ENCODE data around the gene TRIO.

The TRIO gene

DNA sequence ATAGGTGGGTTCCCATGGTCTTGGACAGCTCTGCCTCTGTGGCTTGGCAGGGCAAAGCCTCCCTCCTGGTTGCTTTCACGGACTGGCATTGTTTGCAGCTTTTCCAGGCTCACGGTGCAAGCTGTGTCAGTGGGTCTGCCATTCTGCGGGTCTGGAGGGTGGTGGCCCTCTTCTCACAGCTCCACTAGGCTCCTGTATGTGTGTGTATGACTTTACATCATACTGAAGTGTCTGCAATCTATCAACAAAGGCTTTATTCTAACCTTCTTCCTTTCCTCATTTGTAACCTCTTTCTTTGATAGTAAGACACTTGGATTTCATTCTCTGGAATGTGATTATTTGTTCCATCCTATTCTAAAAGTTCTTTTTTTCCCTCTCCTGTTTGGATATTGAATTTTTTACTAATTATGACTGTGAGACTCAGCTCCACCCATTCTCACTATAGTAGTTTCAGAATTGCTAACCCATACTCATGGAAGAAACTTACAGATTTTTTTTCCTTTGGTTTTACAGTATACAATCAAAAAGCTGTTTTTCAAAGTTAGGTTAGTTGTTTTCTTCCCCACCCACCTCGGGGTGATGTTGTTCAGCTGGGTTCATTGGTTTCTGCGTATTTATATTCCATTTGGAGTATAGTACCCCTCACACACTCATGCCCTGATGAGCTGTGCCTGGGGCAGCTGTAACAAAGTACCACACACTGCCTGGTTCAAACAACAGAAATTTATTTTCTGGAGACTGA, 293.8 kb downstream of the TRIO start:
- in situ Hi-C loops (cut with HindIII; ENCODE audit: low sequenced_read_pairs): no loop called here
- no peak overlapping the region for H3K4me3 ChIP-seq (ENCODE audit: low read depth, low read length)
- TF ChIP-seq CTCF (IDR thresholded peaks at IDR 0.05; ENCODE audit: low read depth, low read length, missing control alignments): no peak
- DNase-seq (ENCODE audit: low read depth): no peak

- no peak overlapping the region for H3K4me3 ChIP-seq (ENCODE audit: low read depth, low read length)
- DNase-seq (ENCODE audit: low read depth): no peak
- TF ChIP-seq CTCF (IDR thresholded peaks at IDR 0.05; ENCODE audit: low read depth, low read length, missing control alignments): no peak
- in situ Hi-C loops (cut with HindIII; ENCODE audit: low sequenced_read_pairs): no loop called here
Measured at GRCh38 chr5:14438195-14438606, 295.1 kb downstream of the TRIO start.

DNA sequence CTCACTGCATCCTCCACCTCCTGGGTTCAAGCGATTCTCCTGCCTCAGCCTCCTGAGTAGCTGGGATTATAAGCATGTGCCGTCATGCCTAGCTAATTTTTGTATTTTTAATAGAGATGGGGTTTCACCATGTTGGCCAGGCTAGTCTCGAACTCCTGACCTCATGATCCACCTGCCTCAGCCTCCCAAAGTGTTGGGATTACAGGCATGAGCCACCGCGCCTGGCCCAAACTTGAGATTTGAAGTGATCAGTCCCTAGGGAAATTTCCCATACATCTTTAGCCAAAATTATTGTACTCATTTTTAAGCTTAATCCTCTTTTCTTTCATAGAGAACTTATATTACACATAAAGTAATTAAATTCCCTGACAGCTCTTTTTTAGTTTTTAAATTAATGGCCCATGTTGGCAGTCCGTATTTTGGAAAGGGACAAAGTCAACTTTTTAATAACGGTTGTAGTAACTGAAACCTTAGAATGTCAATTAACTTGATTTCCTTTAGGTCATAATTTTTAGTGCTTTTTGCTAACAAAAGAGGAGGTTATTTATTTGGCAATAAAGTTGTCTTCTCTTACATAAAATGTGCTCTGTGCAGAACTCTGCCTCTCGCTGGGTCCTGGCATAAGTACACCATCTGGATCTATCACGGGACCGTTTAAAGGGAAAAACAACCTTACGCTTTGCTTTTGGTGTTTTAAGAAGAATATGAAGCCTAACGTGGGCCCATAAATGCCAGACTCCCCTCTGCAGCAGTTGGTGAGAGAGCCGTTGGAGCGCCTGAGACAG, 296.1 kb downstream of the TRIO start:
- H3K4me3 ChIP-seq (ENCODE audit: low read depth, low read length): no peak overlapping the region
- in situ Hi-C loops (cut with HindIII; ENCODE audit: low sequenced_read_pairs): no loop called here
- no peak for DNase-seq (ENCODE audit: low read depth)
- TF ChIP-seq CTCF (IDR thresholded peaks at IDR 0.05; ENCODE audit: low read depth, low read length, missing control alignments): no peak

- no peak for DNase-seq (ENCODE audit: low read depth)
- no peak for TF ChIP-seq CTCF (IDR thresholded peaks at IDR 0.05; ENCODE audit: low read depth, low read length, missing control alignments)
- peak overlapping the region; percentile 45 for H3K4me3 ChIP-seq (ENCODE audit: low read depth, low read length)
- in situ Hi-C loops (cut with HindIII; ENCODE audit: low sequenced_read_pairs): no loop called here
Measured at GRCh38 chr5:14440223-14440581, 297.1 kb downstream of the TRIO start.

DNA sequence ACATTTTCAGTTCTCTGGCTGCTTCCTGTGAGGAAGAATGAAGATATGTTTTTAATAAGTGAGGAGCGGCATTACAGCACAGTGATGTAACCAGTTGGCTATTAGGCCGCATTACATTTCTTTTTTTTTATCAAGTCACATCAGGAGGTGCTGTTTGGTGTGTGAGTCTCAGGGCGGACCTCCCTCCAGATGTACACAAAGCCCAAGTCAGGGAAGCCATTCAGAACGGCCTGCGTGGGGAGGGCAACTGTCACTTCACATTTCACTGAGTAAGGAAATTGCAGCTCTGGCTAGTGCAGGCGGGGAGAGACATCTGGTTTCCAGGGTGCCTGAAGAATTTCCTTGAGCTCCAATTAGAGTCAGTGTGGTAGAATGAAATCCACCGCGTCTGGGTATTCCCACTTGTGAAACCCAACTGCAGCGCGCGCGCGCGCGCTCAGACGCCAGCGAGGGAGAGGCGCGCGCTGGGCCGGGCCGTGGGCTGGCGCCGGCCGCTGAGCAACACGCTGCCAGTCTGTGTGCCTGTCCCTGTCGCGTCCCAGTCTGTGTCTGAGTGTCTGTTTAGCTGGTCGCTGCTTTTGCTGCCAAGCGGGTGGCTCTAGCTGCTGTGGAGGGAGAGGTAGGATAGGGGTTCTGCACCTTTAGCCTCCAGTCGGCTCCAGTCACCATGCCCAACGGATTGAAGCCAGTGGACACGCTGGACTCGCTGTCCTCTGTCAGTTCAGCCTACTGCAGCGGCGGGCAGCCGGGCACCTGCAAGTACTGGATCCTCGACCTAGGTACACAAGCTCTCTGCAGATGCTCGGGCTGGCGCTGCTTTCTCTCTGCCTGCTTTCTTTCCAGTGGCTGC, 297.7 kb downstream of the TRIO start:
- H3K4me3 ChIP-seq (ENCODE audit: low read depth, low read length): peak overlapping the region; percentile 45
- in situ Hi-C loops (cut with HindIII; ENCODE audit: low sequenced_read_pairs): no loop called here
- peak; percentile 85 for DNase-seq (ENCODE audit: low read depth)
- TF ChIP-seq CTCF (IDR thresholded peaks at IDR 0.05; ENCODE audit: low read depth, low read length, missing control alignments): no peak

DNA sequence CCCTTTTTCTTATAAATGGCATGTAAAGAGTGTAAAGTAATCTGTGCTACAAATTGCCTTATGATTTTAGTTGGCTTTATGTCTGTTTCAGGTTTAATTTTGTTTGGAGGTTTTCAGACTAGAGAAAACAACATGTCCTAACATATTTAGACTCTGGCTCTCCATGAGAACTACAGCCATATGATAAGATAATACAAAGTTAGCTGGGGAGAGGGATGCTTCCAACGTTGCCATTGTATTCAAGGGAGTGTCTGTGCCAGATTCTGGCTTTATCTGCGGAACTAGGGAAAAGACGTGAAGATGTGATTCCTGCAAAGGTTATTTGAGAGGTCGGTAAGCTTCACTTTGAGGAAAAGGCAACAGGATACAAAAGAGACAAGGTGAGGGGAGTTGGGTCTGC, 298.5 kb downstream of the TRIO start:
- TF ChIP-seq CTCF (IDR thresholded peaks at IDR 0.05; ENCODE audit: low read depth, low read length, missing control alignments): no peak
- peak overlapping the region; percentile 45 for H3K4me3 ChIP-seq (ENCODE audit: low read depth, low read length)
- DNase-seq (ENCODE audit: low read depth): no peak
- in situ Hi-C loops (cut with HindIII; ENCODE audit: low sequenced_read_pairs): no loop called here

All from astrocyte of the cerebellum (primary cell).